ENCODE results near the gene DUOX1.

GRCh38 chr15:45177285-45177684 lies 47.5 kb downstream of the DUOX1 start:
- TF ChIP-seq CTCF (IDR thresholded peaks at IDR 0.05; ENCODE audit: insufficient read depth, low read length) (no peak), GABPA (IDR thresholded peaks at IDR 0.05; ENCODE audit: low read depth) (no peak), REST (IDR thresholded peaks at IDR 0.05; ENCODE audit: insufficient replicate concordance, low read depth) (no peak)
